Erythroblast (primary cell): ENCODE results near the gene CALHM4.

Experiments used
- GATA1 ChIP-seq: IDR thresholded peaks from 2 replicates; pipeline ENCODE4 v1.6.1; 2011; ENCODE audit warnings: low read depth, mild to moderate bottlenecking, control low read depth, low read length, moderate library complexity
- POLR2A ChIP-seq: IDR thresholded peaks from 2 replicates; pipeline ENCODE4 v1.6.1; 2011; ENCODE audit warnings: mild to moderate bottlenecking, low read length

DNA sequence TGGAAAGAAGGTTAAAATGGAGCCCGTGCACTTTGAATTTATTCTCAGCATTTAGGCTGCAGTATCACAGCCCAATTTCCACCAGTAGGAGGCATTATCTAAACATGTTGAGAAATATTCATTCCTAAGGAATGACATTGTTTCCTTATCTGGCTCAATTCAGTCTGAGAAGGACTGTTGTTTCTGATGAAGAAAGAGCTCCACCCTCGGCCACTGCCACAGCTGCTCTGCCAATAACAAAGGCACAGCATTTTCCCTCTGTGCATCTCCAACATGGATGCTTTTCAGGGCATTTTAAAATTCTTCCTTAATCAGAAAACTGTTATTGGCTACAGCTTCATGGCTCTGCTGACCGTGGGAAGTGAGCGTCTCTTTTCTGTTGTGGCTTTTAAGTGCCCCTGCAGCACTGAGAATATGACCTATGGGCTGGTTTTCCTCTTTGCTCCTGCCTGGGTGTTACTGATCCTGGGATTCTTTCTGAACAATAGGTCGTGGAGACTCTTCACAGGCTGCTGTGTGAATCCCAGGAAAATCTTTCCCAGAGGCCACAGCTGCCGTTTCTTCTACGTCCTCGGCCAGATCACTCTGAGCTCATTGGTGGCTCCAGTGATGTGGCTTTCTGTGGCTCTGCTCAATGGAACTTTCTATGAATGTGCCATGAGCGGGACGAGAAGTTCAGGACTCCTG is 42.0 kb upstream of the CALHM4 start, which contains the start of gene CALHM5:
- no peak for TF ChIP-seq POLR2A
- TF ChIP-seq GATA1 = no peak
